IMR-90 (cell line): Measurements from ENCODE around the gene ARL4C. TPM values are rescaled to one million over a fixed set of nuclear protein-coding genes. Genes with fewer than 3 reads are reported as not detected.

ENCODE experiments used
- ATAC-seq: fragments of 200-7000 bp; cut with Tn5 transposase; 2 replicates; pipeline ENCODE4 v1.9.1; 2020; ENCODE audit warnings: low read depth, mild to moderate bottlenecking, moderate library complexity
- BruUV-seq: library from RNA; stranded (reverse); fragments of 400-500 nt; replicated peaks from 2 replicates; lab custom pipeline; 2021; lab: Mats Ljungman, UMichigan
- CTCF ChIA-PET: fragments of 300-600 bp; formaldehyde crosslinking; extraction: SDS; loops from one replicate; lab custom pipeline; 2021; ENCODE audit warnings: antibody characterized with exemption; lab: Yijun Ruan, JAX
- POLR2A ChIA-PET: fragments of 300-600 bp; sonication (Branson Sonifier 250); formaldehyde crosslinking; loops from one replicate; lab custom pipeline; 2022; ENCODE audit warnings: antibody characterized with exemption; ENCODE audit not compliant: unreplicated experiment; lab: Charles Lee
- DNase-seq: peaks from one replicate; pipeline ENCODE4 v3.0.0; 2013
- H2AFZ ChIP-seq: replicated peaks from 2 replicates; pipeline ENCODE3; 2013; ENCODE audit warnings: low read length, mild to moderate bottlenecking; ENCODE audit not compliant: poor library complexity
- H2AK5ac ChIP-seq: 2 replicates; pipeline ENCODE4 v1.6.1; 2013; ENCODE audit warnings: low read depth, low read length, inconsistent platforms
- H2AK9ac ChIP-seq: replicated peaks from 2 replicates; pipeline ENCODE3; 2013; ENCODE audit warnings: mild to moderate bottlenecking, low read depth, low read length, moderate library complexity; ENCODE audit not compliant: poor library complexity
- H2BK120ac ChIP-seq: 2 replicates; pipeline ENCODE4 v1.6.1; 2013; ENCODE audit warnings: low read depth, low read length, inconsistent platforms
- H2BK15ac ChIP-seq: 3 replicates; pipeline ENCODE4 v1.6.1; 2013; ENCODE audit warnings: low read depth, low read length, inconsistent platforms
- H2BK20ac ChIP-seq: 2 replicates; pipeline ENCODE4 v1.6.1; 2013; ENCODE audit warnings: low read depth, mild to moderate bottlenecking, inconsistent platforms, low read length, moderate library complexity
- H2BK5ac ChIP-seq: 2 replicates; pipeline ENCODE4 v1.6.1; 2013; ENCODE audit warnings: mild to moderate bottlenecking, low read depth, low read length, inconsistent platforms; ENCODE audit not compliant: poor library complexity, severe bottlenecking
- H3K14ac ChIP-seq: replicated peaks from 2 replicates; pipeline ENCODE4 v1.6.1; 2013; ENCODE audit warnings: low read depth, low read length, inconsistent platforms
- H3K18ac ChIP-seq: 2 replicates; pipeline ENCODE4 v1.6.1; 2013; ENCODE audit warnings: low read depth, low read length, control low read depth
- H3K23ac ChIP-seq: 2 replicates; pipeline ENCODE4 v1.6.1; 2013; ENCODE audit warnings: low read depth, low read length, inconsistent platforms
- H3K27ac ChIP-seq: 2 replicates; pipeline ENCODE4 v1.5.1; 2013; ENCODE audit warnings: mild to moderate bottlenecking, control low read depth, low read length; ENCODE audit not compliant: insufficient read depth
- H3K27me3 ChIP-seq: 2 replicates; pipeline ENCODE4 v1.6.1; 2013; ENCODE audit warnings: low read length; ENCODE audit not compliant: control insufficient read depth, insufficient read depth
- H3K36me3 ChIP-seq: 2 replicates; pipeline ENCODE4 v1.6.1; 2013; ENCODE audit warnings: low read length, mixed read lengths; ENCODE audit not compliant: control insufficient read depth, insufficient read depth
- H3K4ac ChIP-seq: 2 replicates; pipeline ENCODE4 v1.6.1; 2013; ENCODE audit warnings: low read depth, low read length, inconsistent platforms
- H3K4me1 ChIP-seq: 2 replicates; pipeline ENCODE4 v1.6.1; 2013; ENCODE audit warnings: low read length, mixed read lengths; ENCODE audit not compliant: control insufficient read depth, insufficient read depth
- H3K4me2 ChIP-seq: 2 replicates; pipeline ENCODE4 v1.6.1; 2013; ENCODE audit warnings: low read depth, mild to moderate bottlenecking, control low read depth, low read length, moderate library complexity
- H3K4me3 ChIP-seq: 2 replicates; pipeline ENCODE4 v1.5.1; 2013; ENCODE audit warnings: low read depth, mild to moderate bottlenecking, control low read depth, low read length, moderate library complexity; ENCODE audit not compliant: insufficient read depth
- H3K56ac ChIP-seq: 2 replicates; pipeline ENCODE4 v1.6.1; 2013; ENCODE audit warnings: low read length, inconsistent platforms; ENCODE audit not compliant: insufficient read depth; ENCODE audit errors: extremely low read depth
- H3K79me1 ChIP-seq, 2 experiments: 2 replicates each; pipeline ENCODE4 v1.6.1; 2013; ENCODE audit warnings: low read length in 2 of 2, inconsistent platforms in 1 of 2, low read depth in 1 of 2
- H3K9ac ChIP-seq: 2 replicates; pipeline ENCODE4 v1.6.1; 2013; ENCODE audit warnings: low read depth, low read length, control low read depth
- H3K9me1 ChIP-seq: 2 replicates; pipeline ENCODE4 v1.6.1; 2013; ENCODE audit warnings: low read length, inconsistent platforms; ENCODE audit not compliant: insufficient read depth
- H3K9me3 ChIP-seq: 2 replicates; pipeline ENCODE4 v1.6.1; 2013; ENCODE audit warnings: low read length; ENCODE audit not compliant: control insufficient read depth, insufficient read depth
- H4K20me1 ChIP-seq: 2 replicates; pipeline ENCODE4 v1.6.1; 2013; ENCODE audit warnings: low read length, inconsistent platforms; ENCODE audit not compliant: insufficient read depth
- H4K5ac ChIP-seq: 2 replicates; pipeline ENCODE4 v1.6.1; 2013; ENCODE audit warnings: mild to moderate bottlenecking, low read depth, low read length, control low read depth
- H4K8ac ChIP-seq, 2 experiments: 2 replicates each; pipeline ENCODE4 v1.6.1; 2013; ENCODE audit warnings: low read depth in 2 of 2, low read length in 2 of 2, control low read depth in 1 of 2, inconsistent platforms in 1 of 2
- H4K91ac ChIP-seq: 2 replicates; pipeline ENCODE4 v1.6.1; 2013; ENCODE audit warnings: low read depth, low read length, inconsistent platforms; ENCODE audit not compliant: insufficient read depth
- BHLHE40 ChIP-seq: fragments of 150-350 bp; IDR thresholded peaks from 2 replicates; pipeline ENCODE4 v1.6.1; 2016; ENCODE audit warnings: mild to moderate bottlenecking, low read depth, low read length
- ELK1 ChIP-seq: fragments of 150-350 bp; IDR thresholded peaks from 2 replicates; pipeline ENCODE4 v1.6.1; 2016; ENCODE audit warnings: low read depth, mild to moderate bottlenecking, low read length, moderate library complexity, borderline replicate concordance
- MXI1 ChIP-seq: IDR thresholded peaks from 2 replicates; pipeline ENCODE4 v1.6.1; 2012; ENCODE audit warnings: low read depth, mild to moderate bottlenecking, low read length, moderate library complexity, borderline replicate concordance
- POLR2A ChIP-seq: IDR thresholded peaks from 2 replicates; pipeline ENCODE4 v1.6.1; 2012; ENCODE audit warnings: mild to moderate bottlenecking, low read depth, low read length
- WGBS, 2 experiments: methylation state at CpG; one replicate each; pipeline versions ENCODE4 v1.1.5 to v1.1.7; 2013; ENCODE audit warnings: missing lambda C conversion rate in 2 of 2; ENCODE audit not compliant: insufficient read length in 1 of 2; ENCODE audit errors: extremely low coverage in 2 of 2; 5-methylcytosine and 5-hydroxymethylcytosine counted together
- dilution Hi-C: fragments of 300-500 bp; cut with HindIII; formaldehyde crosslinking; loops from one replicate; pipeline ENCODE4 v1.14.3; 2018; ENCODE audit warnings: low sequenced_read_pairs; ENCODE audit not compliant: unreplicated experiment
- in situ Hi-C: fragments of 300-500 bp; cut with MboI; formaldehyde crosslinking; loops from 3 replicates; pipeline ENCODE4 v1.14.3; 2019; ENCODE audit warnings: low sequenced_read_pairs, inconsistent platforms, mixed read lengths
- intact Hi-C: fragments of 100-400 bp; cut with micrococcal nuclease; formaldehyde crosslinking; loops from 2 replicates; pipeline ENCODE4 v1.10.0; 2022
- polyA plus RNA-seq, 3 experiments: library from polyadenylated mRNA; depleted of rRNA; stranded (reverse); fragments of >200 nt; gene quantifications; 2 replicates each; pipeline ENCODE4 v1.2.3, GENCODE V29; 2012; ENCODE audit warnings: low replicate concordance in 1 of 3
- total RNA-seq: library from RNA; depleted of rRNA; stranded (reverse); fragments of >200 nt; gene quantifications from 2 replicates; pipeline ENCODE4 v1.2.3, GENCODE V29; 2012

The ARL4C gene
- total and polyA plus RNA-seq, 2 of the 4 experiments (the other 2 are of a cell fraction), result 7.7 to 8.2 TPM

DNA sequence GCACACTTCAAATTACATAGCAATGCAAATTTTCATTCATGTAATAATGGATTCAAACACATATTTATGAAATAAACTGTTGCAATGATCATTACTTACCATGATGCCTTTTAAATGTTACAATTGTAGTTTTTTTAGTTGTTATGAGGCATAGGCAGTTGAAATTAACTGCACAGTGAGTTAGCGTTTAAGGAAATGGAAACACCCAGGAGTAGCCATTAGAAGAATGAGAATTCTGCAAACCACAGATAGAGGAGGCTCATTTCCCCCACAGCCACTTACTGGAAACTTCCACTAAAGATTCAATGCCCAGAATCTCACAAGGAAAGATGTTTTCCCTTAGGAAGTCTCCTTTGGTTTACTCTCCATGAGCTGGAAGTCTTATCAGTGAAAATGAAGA lies 8.4 kb downstream of the ARL4C start:
- H4K5ac ChIP-seq, result no peak overlapping the region
- H3K36me3 ChIP-seq, result no peaks in the 10 kb centered on the region
- H2BK5ac ChIP-seq, result no peak overlapping the region
- peaks cover 3% of the 10 kb centered on the region; the same call in 1 of the 2 replicates for H3K9me1 ChIP-seq
- intact Hi-C loops, result no loop called here
- WGBS, 2 experiments, result no CpG with 5 or more reads among the region's 1 CpG
- TF ChIP-seq POLR2A, result no peak
- no peak for TF ChIP-seq BHLHE40
- no peak for TF ChIP-seq ELK1
- TF ChIP-seq MXI1, result no peak
- no peak overlapping the region for H4K8ac ChIP-seq
- H2BK20ac ChIP-seq, result no peak overlapping the region
- ChIA-PET POLR2A (no interaction called here), CTCF (no interaction called here)
- H3K27ac ChIP-seq, result no peak overlapping the region
- no peak overlapping the region for H2BK15ac ChIP-seq
- H3K4ac ChIP-seq, result no peak overlapping the region
- no peaks in the 10 kb centered on the region for H3K27me3 ChIP-seq
- no peak for ATAC-seq
- no peak overlapping the region for H3K4me2 ChIP-seq
- no peak overlapping the region for H3K14ac ChIP-seq
- H4K20me1 ChIP-seq, result no peaks in the 10 kb centered on the region; the same call in 1 of the 2 replicates
- BruUV-seq, result no TSS peak
- no peak overlapping the region for H2AK5ac ChIP-seq
- in situ Hi-C loops, result no loop called here
- peaks cover 5% of the 10 kb centered on the region; the same call in 1 of the 2 replicates for H3K4me1 ChIP-seq
- H3K9ac ChIP-seq, result no peak overlapping the region
- H2AFZ ChIP-seq, result no peak overlapping the region
- no peak overlapping the region for H3K56ac ChIP-seq
- no peaks in the 10 kb centered on the region for H3K9me3 ChIP-seq
- H4K91ac ChIP-seq, result no peak overlapping the region
- no peak overlapping the region for H2BK120ac ChIP-seq
- no peak overlapping the region for H2AK9ac ChIP-seq
- dilution Hi-C loops, result no loop called here
- no peak overlapping the region for H3K18ac ChIP-seq
- DNase-seq, result no peak
- peaks cover 10 to 20% of the 10 kb centered on the region in 2 experiments for H3K79me1 ChIP-seq
- no peak overlapping the region for H3K23ac ChIP-seq
- no peak overlapping the region for H3K4me3 ChIP-seq
